HCT116 (cell line): Measurements from ENCODE around the gene ARHGEF39. TPM values are rescaled to one million over a fixed set of nuclear protein-coding genes. Genes with fewer than 3 reads are reported as not detected.

Experiments used
- ATAC-seq: fragments of 200-7000 bp; cut with Tn5 transposase; 2 replicates; pipeline ENCODE4 v1.9.1; 2020; ENCODE audit warnings: mild to moderate bottlenecking, moderate library complexity
- BruUV-seq: library from RNA; stranded (reverse); fragments of 400-500 nt; replicated peaks from 2 replicates; lab custom pipeline; 2021; lab: Mats Ljungman, UMichigan
- CTCF ChIA-PET: fragments of 300-600 bp; sonication (Branson Sonifier 250); formaldehyde crosslinking; loops from one replicate; lab custom pipeline; 2021; ENCODE audit warnings: antibody characterized with exemption; lab: Charles Lee
- POLR2A ChIA-PET: fragments of 300-600, 350-600 bp; sonication (Branson Sonifier 250); formaldehyde crosslinking; loops from one replicate; lab custom pipeline; 2021; ENCODE audit warnings: antibody characterized with exemption; lab: Charles Lee
- RAD21 ChIA-PET, 2 experiments: fragments of 300-600 bp; sonication (Branson Sonifier 250); formaldehyde crosslinking; loops; one replicate each; lab custom pipeline; 2023; ENCODE audit warnings: low total read pairs in 2 of 2; ENCODE audit not compliant: uncharacterized antibody in 2 of 2, unreplicated experiment in 2 of 2, low non-redundant PET in 1 of 2; lab: Charles Lee
- DNase-seq: peaks from one replicate; pipeline ENCODE4 v3.0.0-alpha.2; 2010; ENCODE audit warnings: low read depth, low spot score
- H2AFZ ChIP-seq: fragments of 200-600 bp; shearing (Covaris generic), sonication (generic); 2 replicates; pipeline ENCODE4 v1.6.1; 2017; ENCODE audit warnings: low read depth, mixed run types, mixed read lengths, antibody characterized with exemption, low read length; ENCODE audit not compliant: poor library complexity, severe bottlenecking
- H3K27ac ChIP-seq: 2 replicates; pipeline ENCODE4 v1.5.1; 2012; ENCODE audit warnings: low read depth, low read length
- H3K27me3 ChIP-seq: fragments of 200-600 bp; sonication (generic); 2 replicates; pipeline ENCODE4 v1.6.1; 2016; ENCODE audit warnings: mixed run types, low read length, mixed read lengths; ENCODE audit not compliant: insufficient read depth
- H3K36me3 ChIP-seq, 2 experiments: fragments of 200-500 bp in 1 of 2; fragments of 200-600 bp in 1 of 2; sonication (Bioruptor generic) in 1 of 2; sonication (generic) in 1 of 2; 2 replicates each; pipeline versions ENCODE4 v1.5.1 to v1.6.1; 2014 to 2016; ENCODE audit warnings: low read length in 2 of 2, inconsistent platforms in 1 of 2, mixed read lengths in 1 of 2, mixed run types in 1 of 2; ENCODE audit not compliant: insufficient read depth in 2 of 2, control insufficient read depth in 1 of 2
- H3K4me1 ChIP-seq, 2 experiments: fragments of 200-600 bp in 1 of 2; sonication (generic) in 1 of 2; 2 replicates each; pipeline versions ENCODE4 v1.5.1 to v1.6.1; 2012 to 2017; ENCODE audit warnings: low read length in 2 of 2, inconsistent platforms in 1 of 2, mild to moderate bottlenecking in 1 of 2, mixed read lengths in 1 of 2, mixed run types in 1 of 2, moderate library complexity in 1 of 2; ENCODE audit not compliant: insufficient read depth in 2 of 2, control insufficient read depth in 1 of 2
- H3K4me2 ChIP-seq: fragments of 200-600 bp; sonication (generic); 2 replicates; pipeline ENCODE4 v1.6.1; 2017; ENCODE audit warnings: mixed run types, low read length, mixed read lengths
- H3K4me3 ChIP-seq, 2 experiments: fragments of 200-600 bp in 1 of 2; sonication (generic) in 1 of 2; replicated peaks in 1 of 2; 2 replicates each; pipeline ENCODE4 v1.5.1; 2011 to 2016; ENCODE audit warnings: low read length in 2 of 2, control low read depth in 1 of 2, low read depth in 1 of 2, mild to moderate bottlenecking in 1 of 2, mixed read lengths in 1 of 2, mixed run types in 1 of 2
- H3K79me2 ChIP-seq: fragments of 200-600 bp; sonication (generic); 2 replicates; pipeline ENCODE4 v1.6.1; 2017; ENCODE audit warnings: mild to moderate bottlenecking, mixed run types, low read length, moderate library complexity, mixed read lengths; ENCODE audit not compliant: insufficient read depth
- H3K9ac ChIP-seq: fragments of 200-600 bp; sonication (generic); 2 replicates; pipeline ENCODE4 v1.6.1; 2016; ENCODE audit warnings: low read length, mixed read lengths
- H3K9me2 ChIP-seq: fragments of 200-600 bp; sonication (generic), shearing (Covaris generic); 2 replicates; pipeline ENCODE4 v1.6.1; 2017; ENCODE audit warnings: mixed run types, mild to moderate bottlenecking, moderate library complexity; ENCODE audit not compliant: insufficient read depth
- H3K9me3 ChIP-seq, 2 experiments: fragments of 200-500 bp in 1 of 2; fragments of 200-600 bp in 1 of 2; sonication (Bioruptor generic) in 1 of 2; sonication (generic) in 1 of 2; 2 replicates each; pipeline ENCODE4 v1.6.1; 2014 to 2017; ENCODE audit warnings: low read length in 2 of 2, mixed read lengths in 2 of 2, inconsistent platforms in 1 of 2, low read depth in 1 of 2, mild to moderate bottlenecking in 1 of 2, mixed run types in 1 of 2, moderate library complexity in 1 of 2; ENCODE audit not compliant: control insufficient read depth in 1 of 2, insufficient read depth in 1 of 2
- H4K20me1 ChIP-seq: fragments of 200-600 bp; sonication (generic), shearing (Covaris generic); 2 replicates; pipeline ENCODE4 v1.6.1; 2017; ENCODE audit warnings: mixed run types, mild to moderate bottlenecking, moderate library complexity; ENCODE audit not compliant: insufficient read depth
- EGR1 ChIP-seq: IDR thresholded peaks from 2 replicates; pipeline ENCODE4 v1.6.1; 2012; ENCODE audit warnings: low read depth
- FOSL1 ChIP-seq: IDR thresholded peaks from 2 replicates; pipeline ENCODE4 v1.6.1; 2012; ENCODE audit warnings: low read depth
- JUND ChIP-seq: IDR thresholded peaks from 2 replicates; pipeline ENCODE4 v1.6.1; 2012
- POLR2A ChIP-seq: IDR thresholded peaks from 2 replicates; pipeline ENCODE4 v1.7.0; 2011; ENCODE audit warnings: borderline replicate concordance; ENCODE audit not compliant: insufficient read depth, insufficient read length; ENCODE audit errors: extremely low read depth
- RAD21 ChIP-seq: IDR thresholded peaks from 2 replicates; pipeline ENCODE4 v1.6.1; 2012; ENCODE audit warnings: low read depth, mild to moderate bottlenecking
- SP1 ChIP-seq: IDR thresholded peaks from 2 replicates; pipeline ENCODE4 v1.6.1; 2012; ENCODE audit warnings: low read depth
- SRF ChIP-seq: IDR thresholded peaks from 2 replicates; pipeline ENCODE4 v1.6.1; 2012; ENCODE audit warnings: low read depth
- TCF7L2 ChIP-seq: IDR thresholded peaks from 2 replicates; pipeline ENCODE4 v1.7.0; 2011; ENCODE audit warnings: borderline replicate concordance, inconsistent platforms; ENCODE audit not compliant: insufficient read depth, insufficient read length; ENCODE audit errors: extremely low read depth
- YY1 ChIP-seq: IDR thresholded peaks from 2 replicates; pipeline ENCODE4 v1.6.1; 2011; ENCODE audit warnings: low read length, low read depth, moderate library complexity, mild to moderate bottlenecking; ENCODE audit not compliant: insufficient replicate concordance; ENCODE audit errors: extremely low read depth
- intact Hi-C: fragments of 100-400 bp; cut with micrococcal nuclease; formaldehyde crosslinking; loops from 2 replicates; pipeline ENCODE4 v1.10.0; 2022
- total RNA-seq: library from RNA; stranded (reverse); gene quantifications from one replicate; pipeline ENCODE4 v1.2.1, GENCODE V29; 2021; ENCODE audit not compliant: unreplicated experiment
- TF ChIP-seq, protein P1 (sequence below): IDR thresholded peaks from 2 replicates; pipeline ENCODE4 v1.6.1; 2012; ENCODE audit warnings: low read depth
- TF ChIP-seq, protein P2 (sequence below): IDR thresholded peaks from 2 replicates; pipeline ENCODE4 v1.6.1; 2012
- TF ChIP-seq, protein P3 (sequence below): IDR thresholded peaks from 2 replicates; pipeline ENCODE4 v1.6.1; 2012
- TF ChIP-seq, protein P4 (sequence below), 3 experiments: fragments of 200-600 bp in 1 of 3; sonication (generic) in 1 of 3; IDR thresholded peaks in 2 of 3; conservative IDR thresholded peaks in 1 of 3; 2 replicates each; pipeline ENCODE4 v1.5.1; 2012 to 2017; ENCODE audit warnings: low read depth in 2 of 3, low read length in 2 of 3, antibody characterized with exemption in 1 of 3, borderline replicate concordance in 1 of 3, control low read depth in 1 of 3, mild to moderate bottlenecking in 1 of 3, mixed read lengths in 1 of 3, mixed run types in 1 of 3, moderate library complexity in 1 of 3; ENCODE audit not compliant: insufficient read depth in 1 of 3

ARHGEF39 gene
- total RNA-seq, 1 experiment from 2014 or later: 29.8 TPM

DNA sequence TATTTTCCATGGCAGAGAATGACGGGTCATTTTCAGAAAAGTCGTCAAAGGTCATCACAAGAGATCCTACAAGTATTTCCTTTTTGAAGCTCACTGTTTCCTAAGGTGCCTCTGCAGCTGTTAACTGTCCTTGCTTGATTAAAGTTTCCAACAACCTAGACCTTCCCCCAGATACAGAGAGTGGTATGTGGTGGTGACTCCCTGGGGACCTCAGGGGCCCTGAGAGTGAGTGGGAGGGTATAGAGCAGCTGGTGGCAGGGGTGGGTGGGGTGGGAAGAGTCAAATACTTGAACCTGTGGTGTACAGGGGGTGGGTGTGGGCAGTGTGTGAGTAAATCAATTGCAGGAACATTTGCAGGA, 45.2 kb downstream of the ARHGEF39 start:
- no peaks in the 10 kb centered on the region for H4K20me1 ChIP-seq
- ChIA-PET CTCF (interaction anchor here (1.7 kb wide), 2 partner anchors 9 to 16 kb away, joined by 7 to 8 read pairs; no protein-coding TSS in a partner anchor), RAD21 (no interaction called here), POLR2A (no interaction called here)
- H3K27me3 ChIP-seq: no peaks in the 10 kb centered on the region
- H3K9ac ChIP-seq: no peak overlapping the region
- DNase-seq: no peak
- H3K9me3 ChIP-seq: no peaks in the 10 kb centered on the region
- no peaks in the 10 kb centered on the region for H3K9me2 ChIP-seq
- no peaks in the 10 kb centered on the region for H3K79me2 ChIP-seq
- H3K36me3 ChIP-seq: no peaks in the 10 kb centered on the region
- H2AFZ ChIP-seq: no peak overlapping the region
- no peak for ATAC-seq
- intact Hi-C loops: no loop called here
- H3K27ac ChIP-seq: no peak overlapping the region
- BruUV-seq: no TSS peak
- no peak overlapping the region for H3K4me3 ChIP-seq
- TF ChIP-seq SP1 (no peak), TCF7L2 (no peak), SRF (no peak), FOSL1 (no peak), JUND (no peak), POLR2A (no peak), YY1 (no peak), EGR1 (no peak), RAD21 (no peak)
- TF ChIP-seq, protein P1, sequence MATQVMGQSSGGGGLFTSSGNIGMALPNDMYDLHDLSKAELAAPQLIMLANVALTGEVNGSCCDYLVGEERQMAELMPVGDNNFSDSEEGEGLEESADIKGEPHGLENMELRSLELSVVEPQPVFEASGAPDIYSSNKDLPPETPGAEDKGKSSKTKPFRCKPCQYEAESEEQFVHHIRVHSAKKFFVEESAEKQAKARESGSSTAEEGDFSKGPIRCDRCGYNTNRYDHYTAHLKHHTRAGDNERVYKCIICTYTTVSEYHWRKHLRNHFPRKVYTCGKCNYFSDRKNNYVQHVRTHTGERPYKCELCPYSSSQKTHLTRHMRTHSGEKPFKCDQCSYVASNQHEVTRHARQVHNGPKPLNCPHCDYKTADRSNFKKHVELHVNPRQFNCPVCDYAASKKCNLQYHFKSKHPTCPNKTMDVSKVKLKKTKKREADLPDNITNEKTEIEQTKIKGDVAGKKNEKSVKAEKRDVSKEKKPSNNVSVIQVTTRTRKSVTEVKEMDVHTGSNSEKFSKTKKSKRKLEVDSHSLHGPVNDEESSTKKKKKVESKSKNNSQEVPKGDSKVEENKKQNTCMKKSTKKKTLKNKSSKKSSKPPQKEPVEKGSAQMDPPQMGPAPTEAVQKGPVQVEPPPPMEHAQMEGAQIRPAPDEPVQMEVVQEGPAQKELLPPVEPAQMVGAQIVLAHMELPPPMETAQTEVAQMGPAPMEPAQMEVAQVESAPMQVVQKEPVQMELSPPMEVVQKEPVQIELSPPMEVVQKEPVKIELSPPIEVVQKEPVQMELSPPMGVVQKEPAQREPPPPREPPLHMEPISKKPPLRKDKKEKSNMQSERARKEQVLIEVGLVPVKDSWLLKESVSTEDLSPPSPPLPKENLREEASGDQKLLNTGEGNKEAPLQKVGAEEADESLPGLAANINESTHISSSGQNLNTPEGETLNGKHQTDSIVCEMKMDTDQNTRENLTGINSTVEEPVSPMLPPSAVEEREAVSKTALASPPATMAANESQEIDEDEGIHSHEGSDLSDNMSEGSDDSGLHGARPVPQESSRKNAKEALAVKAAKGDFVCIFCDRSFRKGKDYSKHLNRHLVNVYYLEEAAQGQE: no peak
- TF ChIP-seq, protein P2, sequence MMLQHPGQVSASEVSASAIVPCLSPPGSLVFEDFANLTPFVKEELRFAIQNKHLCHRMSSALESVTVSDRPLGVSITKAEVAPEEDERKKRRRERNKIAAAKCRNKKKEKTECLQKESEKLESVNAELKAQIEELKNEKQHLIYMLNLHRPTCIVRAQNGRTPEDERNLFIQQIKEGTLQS: no peak
- TF ChIP-seq, protein P3, sequence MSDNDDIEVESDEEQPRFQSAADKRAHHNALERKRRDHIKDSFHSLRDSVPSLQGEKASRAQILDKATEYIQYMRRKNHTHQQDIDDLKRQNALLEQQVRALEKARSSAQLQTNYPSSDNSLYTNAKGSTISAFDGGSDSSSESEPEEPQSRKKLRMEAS: no peak
- TF ChIP-seq, protein P4, sequence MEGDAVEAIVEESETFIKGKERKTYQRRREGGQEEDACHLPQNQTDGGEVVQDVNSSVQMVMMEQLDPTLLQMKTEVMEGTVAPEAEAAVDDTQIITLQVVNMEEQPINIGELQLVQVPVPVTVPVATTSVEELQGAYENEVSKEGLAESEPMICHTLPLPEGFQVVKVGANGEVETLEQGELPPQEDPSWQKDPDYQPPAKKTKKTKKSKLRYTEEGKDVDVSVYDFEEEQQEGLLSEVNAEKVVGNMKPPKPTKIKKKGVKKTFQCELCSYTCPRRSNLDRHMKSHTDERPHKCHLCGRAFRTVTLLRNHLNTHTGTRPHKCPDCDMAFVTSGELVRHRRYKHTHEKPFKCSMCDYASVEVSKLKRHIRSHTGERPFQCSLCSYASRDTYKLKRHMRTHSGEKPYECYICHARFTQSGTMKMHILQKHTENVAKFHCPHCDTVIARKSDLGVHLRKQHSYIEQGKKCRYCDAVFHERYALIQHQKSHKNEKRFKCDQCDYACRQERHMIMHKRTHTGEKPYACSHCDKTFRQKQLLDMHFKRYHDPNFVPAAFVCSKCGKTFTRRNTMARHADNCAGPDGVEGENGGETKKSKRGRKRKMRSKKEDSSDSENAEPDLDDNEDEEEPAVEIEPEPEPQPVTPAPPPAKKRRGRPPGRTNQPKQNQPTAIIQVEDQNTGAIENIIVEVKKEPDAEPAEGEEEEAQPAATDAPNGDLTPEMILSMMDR (IDR thresholded peaks at IDR 0.05 in 2 of 3, conservative IDR thresholded peaks at IDR 0.05 in 1 of 3; ENCODE audit: borderline replicate concordance in 1 of 3, insufficient read depth in 1 of 3, low read depth in 2 of 3, low read length in 2 of 3): no peak
- TF ChIP-seq, all 23 proteins: peak for 0
- H3K4me1 ChIP-seq: no peaks in the 10 kb centered on the region
- no peak overlapping the region for H3K4me2 ChIP-seq
